HT1080 (cell line): Measurements from ENCODE around the gene ITGA7. TPM values are rescaled to one million over a fixed set of nuclear protein-coding genes. Genes with fewer than 3 reads are reported as not detected.
A peak's percentile ranks its signal among the peaks of the same experiment; 100 is the strongest.
"Not testable (repeated sequence)": the region's sequence is repeated elsewhere in the genome, so short reads cannot be mapped to it uniquely, and the experiment has no call there.

Source experiments
- DNase-seq: peaks from one replicate; pipeline ENCODE4 v3.0.0-alpha.2; 2015; ENCODE audit warnings: low read depth
- small RNA-seq: library from RNA; depleted of rRNA; stranded (forward); fragments of <200 nt; gene quantifications from one replicate; pipeline ENCODE3, GENCODE V24; 2014
- total RNA-seq: library from RNA; depleted of rRNA; stranded (reverse); fragments of >200 nt; shearing (Covaris generic); gene quantifications from 2 replicates; pipeline ENCODE4 v1.2.3, GENCODE V29; 2014; rRNA removed

Gene ITGA7
- total RNA-seq, 1 experiment from 2014 or later, result 1.4 TPM

- DNase-seq, result no peak
Measured at GRCh38 chr12:55652352-55652751, 55.4 kb downstream of the ITGA7 start.

- DNase-seq, result no peak
Measured at GRCh38 chr12:55651299-55651683, 56.4 kb downstream of the ITGA7 start.

- not testable (repeated sequence) for DNase-seq
Measured at GRCh38 chr12:55650620-55651298, 56.9 kb downstream of the ITGA7 start.

- no peak for DNase-seq
Measured at GRCh38 chr12:55647027-55647426, 60.7 kb downstream of the ITGA7 start.

- no peak for DNase-seq
Measured at GRCh38 chr12:55644591-55644990, 63.1 kb downstream of the ITGA7 start.

GRCh38 chr12:55642669-55643068, 65.0 kb downstream of the ITGA7 start:
- DNase-seq, result no peak

- no peak for DNase-seq
Measured at GRCh38 chr12:55642267-55642666, 65.4 kb downstream of the ITGA7 start.

- DNase-seq, result no peak
Measured at GRCh38 chr12:55641595-55641994, 66.1 kb downstream of the ITGA7 start.

- DNase-seq, result peak; percentile 13
Measured at GRCh38 chr12:55637467-55637866, 70.2 kb downstream of the ITGA7 start.

GRCh38 chr12:55636853-55637252, 70.9 kb downstream of the ITGA7 start, which contains the start of gene OR10P1:
Gene OR10P1, plus strand, starts transcription at chr12:55636892. Its CDS starts 0 bp downstream, at chr12:55636892.
- DNase-seq, result no peak

GRCh38 chr12:55636116-55636655, 71.5 kb downstream of the ITGA7 start:
- DNase-seq, result no peak

Small RNAs within 50 kb of the gene (small RNA-seq; reads per million reads assigned to genes)
- not detected for gene AC009779.1
- not detected for gene AC009779.5
- gene RF00017, result not detected

Other genes starting within 250 kb of the ITGA7 start
- gene OR6C70, start 237.8 kb downstream of the ITGA7 start, total RNA-seq, result not detected in 2 replicates
- gene OR6C68, start 215.5 kb downstream of the ITGA7 start, total RNA-seq, result not detected in 2 replicates
- not detected in 2 replicates for gene OR6C4, start 158.3 kb downstream of the ITGA7 start, total RNA-seq
- not detected in 2 replicates for gene OR2AP1, start 135.4 kb downstream of the ITGA7 start, total RNA-seq
- not detected in 2 replicates for gene OR10P1, start 71.0 kb downstream of the ITGA7 start, total RNA-seq
- gene BLOC1S1, start 8.1 kb upstream of the ITGA7 start, total RNA-seq, result 105 and 121 TPM in 2 replicates
- gene RDH5, start 12.5 kb upstream of the ITGA7 start, total RNA-seq, result 2.7 and 3.2 TPM in 2 replicates
- 562 and 623 TPM in 2 replicates for gene CD63, start 21.1 kb upstream of the ITGA7 start, total RNA-seq
- gene GDF11, start 35.2 kb upstream of the ITGA7 start, total RNA-seq, result 11.1 and 12.5 TPM in 2 replicates
- gene SARNP, start 109.8 kb upstream of the ITGA7 start, total RNA-seq, result 70.6 and 79.4 TPM in 2 replicates
- 42.8 and 48.5 TPM in 2 replicates for gene ORMDL2, start 110.1 kb upstream of the ITGA7 start, total RNA-seq
- gene DNAJC14, start 121.7 kb upstream of the ITGA7 start, total RNA-seq, result 52.2 and 59.2 TPM in 2 replicates
- gene MMP19, start 135.0 kb upstream of the ITGA7 start, total RNA-seq, result 0.37 and 0.58 TPM in 2 replicates
- gene PYM1, start 220.0 kb upstream of the ITGA7 start, total RNA-seq, result 37.0 and 38.0 TPM in 2 replicates
- gene DGKA, start 223.3 kb upstream of the ITGA7 start, total RNA-seq, result 49.6 and 56.6 TPM in 2 replicates